Activated CD8-positive, alpha-beta T cell treated with anti-CD3 and anti-CD28 coated beads for 36 hours (primary cell): Measurements from ENCODE around the gene PLEK. TPM values are rescaled to one million over a fixed set of nuclear protein-coding genes. Genes with fewer than 3 reads are reported as not detected.

Experiments used
- ATAC-seq: fragments of 200-7000 bp; cut with Tn5 transposase; one replicate; pipeline ENCODE4 v1.10.0; 2021; ENCODE audit warnings: mild to moderate bottlenecking, moderate library complexity
- CTCF ChIA-PET: fragments of 350-600 bp; sonication (Branson Sonifier 250); formaldehyde crosslinking; loops from one replicate; lab custom pipeline; 2021; ENCODE audit warnings: antibody characterized with exemption; lab: Charles Lee
- POLR2A ChIA-PET: fragments of 350-600 bp; sonication (Branson Sonifier 250); formaldehyde crosslinking; loops from one replicate; lab custom pipeline; 2021; ENCODE audit warnings: antibody characterized with exemption; lab: Charles Lee
- DNase-seq: peaks from one replicate; pipeline ENCODE4 v3.0.0-alpha.2; 2020
- H3K27ac Mint-ChIP-seq: one replicate; pipeline ENCODE4 v1.8.0; 2021; ENCODE audit warnings: mild to moderate bottlenecking, mixed read lengths
- H3K27me3 Mint-ChIP-seq: one replicate; pipeline ENCODE4 v1.8.0; 2021; ENCODE audit warnings: mixed read lengths
- H3K36me3 Mint-ChIP-seq: one replicate; pipeline ENCODE4 v1.8.0; 2021; ENCODE audit warnings: low read depth, mixed read lengths
- H3K4me1 Mint-ChIP-seq: one replicate; pipeline ENCODE4 v1.8.0; 2021; ENCODE audit warnings: low read depth, mixed read lengths
- H3K4me3 Mint-ChIP-seq: one replicate; pipeline ENCODE4 v1.8.0; 2021; ENCODE audit warnings: mild to moderate bottlenecking, moderate library complexity, mixed read lengths
- H3K9me3 Mint-ChIP-seq: one replicate; pipeline ENCODE4 v1.8.0; 2021; ENCODE audit warnings: mixed read lengths
- CTCF ChIP-seq: fragments of 200-600 bp; IDR thresholded peaks from one replicate; pipeline ENCODE4 v1.8.0; 2022; ENCODE audit warnings: antibody characterized with exemption, mild to moderate bottlenecking
- intact Hi-C: fragments of 100-400 bp; cut with micrococcal nuclease; formaldehyde crosslinking; loops from one replicate; pipeline ENCODE4 v1.10.0; 2022
- total RNA-seq, 2 experiments: library from RNA; stranded (reverse); gene quantifications; one replicate each; pipeline ENCODE4 v1.2.3, GENCODE V29; 2021

Gene PLEK
- total RNA-seq, 2 experiments from 2014 or later: 4.8 to 6.0 TPM

DNA sequence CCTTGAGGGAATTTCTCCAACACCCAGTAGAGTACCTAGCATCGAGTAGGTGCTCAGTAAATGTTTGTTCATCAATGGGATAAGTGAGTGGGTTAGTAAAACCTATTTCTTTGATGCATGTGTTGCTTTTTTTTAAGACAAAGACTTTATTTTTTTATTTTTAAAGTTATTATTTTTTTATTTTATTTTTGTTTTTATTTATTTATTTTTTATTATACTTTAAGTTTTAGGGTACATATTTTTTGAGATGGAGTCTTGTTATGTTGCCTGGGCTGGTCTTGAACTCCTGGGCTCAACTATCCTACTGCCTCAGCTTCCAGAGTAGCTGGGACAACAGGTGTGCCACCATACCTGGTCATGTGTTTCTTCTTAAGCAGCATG is 20.8 kb downstream of the PLEK start:
- Mint-ChIP-seq H3K36me3 (peaks cover 2% of the 10 kb centered on the region), H3K9me3 (no peaks in the 10 kb centered on the region)
- DNase-seq: no peak

DNA sequence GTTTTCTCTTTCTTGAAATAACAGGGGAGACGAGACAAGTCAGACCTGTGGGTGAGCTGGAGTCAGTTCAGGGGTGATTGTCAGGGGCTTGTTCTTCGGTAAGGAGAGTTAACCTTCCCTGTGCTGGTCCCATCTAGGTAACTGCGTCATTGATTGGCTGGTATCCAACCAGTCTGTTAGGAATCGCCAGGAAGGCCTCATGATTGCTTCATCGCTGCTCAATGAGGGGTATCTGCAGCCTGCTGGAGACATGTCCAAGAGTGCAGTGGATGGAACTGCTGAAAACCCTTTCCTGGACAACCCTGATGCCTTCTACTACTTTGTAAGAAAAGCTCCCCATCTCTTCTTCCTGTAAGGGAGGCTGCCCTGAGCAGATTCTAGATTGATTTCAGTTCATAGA is 21.3 kb downstream of the PLEK start:
- no peak overlapping the region for H3K4me3 Mint-ChIP-seq
- H3K27me3 Mint-ChIP-seq: no peaks in the 10 kb centered on the region
- POLR2A ChIA-PET: no interaction called here
- intact Hi-C loops: loop anchor here (5.0 kb wide), 1 partner anchor 36 kb away; no protein-coding TSS in a partner anchor
- CTCF ChIA-PET: interaction anchor here (2.6 kb wide), 1 partner anchor 55 kb away, joined by 8 read pairs; no protein-coding TSS in a partner anchor
- TF ChIP-seq CTCF: no peak
- H3K9me3 Mint-ChIP-seq: no peaks in the 10 kb centered on the region
- peaks cover 2% of the 10 kb centered on the region for H3K36me3 Mint-ChIP-seq
- no peak for ATAC-seq
- H3K27ac Mint-ChIP-seq: peak overlapping the region; percentile 55
- no peak for DNase-seq
- peaks cover 60% of the 10 kb centered on the region for H3K4me1 Mint-ChIP-seq

More for the DNA sequence above, 20.8 kb downstream of the PLEK start:
- Mint-ChIP-seq H3K27ac (peak overlapping the region; percentile 55), H3K4me1 (peaks cover 57% of the 10 kb centered on the region), H3K27me3 (peaks cover 1% of the 10 kb centered on the region), H3K4me3 (no peak overlapping the region)
- ATAC-seq: no peak
- intact Hi-C loops: loop anchor here (5.0 kb wide), 1 partner anchor 36 kb away; no protein-coding TSS in a partner anchor
- POLR2A ChIA-PET: no interaction called here
- CTCF ChIA-PET: interaction anchor here (2.6 kb wide), 1 partner anchor 56 kb away, joined by 8 read pairs; no protein-coding TSS in a partner anchor
- TF ChIP-seq CTCF: no peak

DNA sequence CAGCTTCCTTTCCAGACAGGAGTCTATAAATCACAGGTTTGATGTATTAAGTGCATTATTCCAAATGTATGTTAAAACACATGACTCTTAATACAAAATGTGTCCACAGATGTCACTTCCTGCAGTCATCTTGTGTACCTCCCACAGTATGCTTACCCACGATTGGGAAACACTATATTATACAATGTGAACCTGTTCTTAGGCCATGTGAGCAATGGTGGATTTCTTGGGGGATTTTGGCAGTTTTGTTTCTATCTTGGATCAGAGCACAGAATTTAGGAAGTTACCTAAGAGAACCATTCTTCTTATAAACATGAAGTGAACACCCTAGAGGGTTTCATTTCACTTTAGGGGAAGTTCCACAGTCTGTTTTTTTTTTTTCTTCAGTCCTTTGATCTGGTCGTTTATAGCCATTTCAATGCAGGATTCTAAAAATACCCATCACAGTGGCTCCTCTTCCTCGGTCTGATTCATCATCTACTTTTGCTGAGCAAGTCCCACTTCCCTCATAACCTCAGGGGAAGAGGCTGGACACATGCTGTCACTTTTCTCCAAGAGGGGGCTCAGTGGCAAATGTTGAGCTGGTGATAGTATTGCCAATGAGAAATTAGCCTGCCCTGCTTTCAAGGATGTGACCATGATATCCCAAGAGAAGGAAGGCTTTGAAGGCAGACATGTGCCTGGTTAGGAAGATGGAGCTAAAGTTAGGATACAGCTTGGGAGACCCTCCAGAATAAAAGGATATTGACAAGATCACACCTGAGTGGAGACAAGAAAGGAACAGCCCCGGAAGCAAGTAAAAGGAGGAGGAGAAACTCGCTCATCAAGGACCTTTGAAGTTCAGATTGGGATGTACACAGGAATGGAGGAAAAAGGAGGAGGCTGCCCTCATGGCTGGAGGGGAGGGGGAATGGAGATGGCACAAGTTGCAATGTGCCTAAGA is 22.6 kb downstream of the PLEK start:
- H3K27me3 Mint-ChIP-seq: no peaks in the 10 kb centered on the region
- peaks cover 60% of the 10 kb centered on the region for H3K4me1 Mint-ChIP-seq
- ATAC-seq: peak; percentile 60
- CTCF ChIA-PET: interaction anchor here (1.1 to 1.5 kb wide), 7 partner anchors 16 to 96 kb away, joined by 3 to 5 read pairs (median 3); no protein-coding TSS in a partner anchor
- peak overlapping the region; percentile 89 for H3K27ac Mint-ChIP-seq
- POLR2A ChIA-PET: interaction anchor here (0.6 to 1.6 kb wide), 6 partner anchors 8 to 159 kb away, joined by 3 to 9 read pairs (median 3); partner anchors contain the start of genes APLF and FBXO48
- intact Hi-C loops: loop anchor here (5.0 kb wide), 1 partner anchor 35 kb away; no protein-coding TSS in a partner anchor
- H3K9me3 Mint-ChIP-seq: no peaks in the 10 kb centered on the region
- peak; percentile 43 for DNase-seq
- peak overlapping the region; percentile 33 for H3K4me3 Mint-ChIP-seq
- no peak for TF ChIP-seq CTCF
- peaks cover 2% of the 10 kb centered on the region for H3K36me3 Mint-ChIP-seq

DNA sequence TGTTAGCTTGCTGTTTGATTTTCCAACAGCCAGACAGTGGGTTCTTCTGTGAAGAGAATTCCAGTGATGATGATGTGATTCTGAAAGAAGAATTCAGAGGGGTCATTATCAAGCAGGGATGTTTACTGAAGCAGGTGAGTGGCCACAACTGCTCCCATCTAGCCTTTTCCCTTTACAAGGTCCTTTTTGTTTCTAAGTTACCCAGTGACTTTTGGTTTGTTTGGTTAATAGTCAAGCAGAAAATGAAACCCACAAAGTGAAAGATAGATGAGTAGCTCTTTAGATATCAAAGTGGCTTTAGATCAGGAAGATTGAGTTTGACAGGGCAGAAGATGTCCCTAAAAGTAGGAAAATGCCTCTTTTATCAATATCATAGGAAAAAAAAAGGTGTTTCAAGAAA is 23.3 kb downstream of the PLEK start:
- Mint-ChIP-seq H3K27ac (peak overlapping the region; percentile 89), H3K4me3 (peak overlapping the region; percentile 33), H3K9me3 (no peaks in the 10 kb centered on the region), H3K27me3 (no peaks in the 10 kb centered on the region), H3K36me3 (no peaks in the 10 kb centered on the region), H3K4me1 (peaks cover 57% of the 10 kb centered on the region)
- POLR2A ChIA-PET: interaction anchor here (0.6 to 1.6 kb wide), 6 partner anchors 9 to 160 kb away, joined by 3 to 9 read pairs (median 3); partner anchors contain the start of genes APLF and FBXO48
- TF ChIP-seq CTCF: no peak
- intact Hi-C loops: loop anchor here (5.0 kb wide), 1 partner anchor 34 kb away; no protein-coding TSS in a partner anchor
- ATAC-seq (no peak), DNase-seq (no peak)
- CTCF ChIA-PET: interaction anchor here (0.9 to 1.5 kb wide), 9 partner anchors 9 to 96 kb away, joined by 3 to 5 read pairs (median 3); no protein-coding TSS in a partner anchor
